WERI-Rb-1 (cell line): ENCODE results near the gene CD47.

Source experiments
- DNase-seq: peaks from one replicate; pipeline ENCODE4 v3.0.0-alpha.2; 2020
- H3K27ac ChIP-seq: fragments of 250-450 bp; sonication (Bioruptor Pico); 2 replicates; pipeline ENCODE4 v1.5.1; 2020; ENCODE audit warnings: mild to moderate bottlenecking, moderate library complexity
- H3K27me3 ChIP-seq: fragments of 250-450 bp; sonication (Bioruptor Pico); 2 replicates; pipeline ENCODE4 v1.5.1; 2021; ENCODE audit warnings: mild to moderate bottlenecking, low read depth, moderate library complexity; ENCODE audit not compliant: insufficient read depth, severe bottlenecking
- H3K36me3 ChIP-seq: fragments of 250-450 bp; sonication (Bioruptor Pico); 2 replicates; pipeline ENCODE4 v1.5.1; 2020; ENCODE audit warnings: mild to moderate bottlenecking, moderate library complexity
- H3K4me3 ChIP-seq: 2 replicates; pipeline ENCODE4 v1.5.1; 2011; ENCODE audit warnings: low read depth, mild to moderate bottlenecking, control low read depth, low read length
- H3K9me3 ChIP-seq: fragments of 250-450 bp; sonication (Bioruptor Pico); 2 replicates; pipeline ENCODE4 v1.5.1; 2021; ENCODE audit warnings: mild to moderate bottlenecking, moderate library complexity; ENCODE audit not compliant: severe bottlenecking
- TF ChIP-seq, protein P1 (sequence below): IDR thresholded peaks from 2 replicates; pipeline ENCODE4 v1.5.1; 2011; ENCODE audit warnings: low read depth, mild to moderate bottlenecking, control low read depth, inconsistent platforms, low read length

CD47 gene

DNA sequence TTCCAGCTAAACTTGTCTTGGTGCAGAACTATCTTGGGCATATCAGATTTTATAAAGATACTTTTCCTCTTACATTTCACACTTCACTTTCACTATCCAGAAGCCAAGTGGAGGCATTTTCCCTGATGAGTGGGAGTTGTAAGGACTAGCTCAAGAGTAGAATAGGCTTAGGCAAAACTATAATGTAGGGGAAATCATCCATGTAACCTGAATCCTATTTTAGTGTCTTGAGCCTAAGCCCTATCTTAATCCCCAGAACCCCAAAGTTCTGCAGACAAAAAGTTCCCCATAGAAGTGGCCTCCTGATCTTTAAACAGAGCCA is 42.2 kb upstream of the CD47 start:
- Histone ChIP-seq H3K36me3 (no peaks in the 10 kb centered on the region), H3K27ac (no peak overlapping the region), H3K27me3 (no peaks in the 10 kb centered on the region), H3K4me3 (no peak overlapping the region), H3K9me3 (no peaks in the 10 kb centered on the region)
- TF ChIP-seq, protein P1, sequence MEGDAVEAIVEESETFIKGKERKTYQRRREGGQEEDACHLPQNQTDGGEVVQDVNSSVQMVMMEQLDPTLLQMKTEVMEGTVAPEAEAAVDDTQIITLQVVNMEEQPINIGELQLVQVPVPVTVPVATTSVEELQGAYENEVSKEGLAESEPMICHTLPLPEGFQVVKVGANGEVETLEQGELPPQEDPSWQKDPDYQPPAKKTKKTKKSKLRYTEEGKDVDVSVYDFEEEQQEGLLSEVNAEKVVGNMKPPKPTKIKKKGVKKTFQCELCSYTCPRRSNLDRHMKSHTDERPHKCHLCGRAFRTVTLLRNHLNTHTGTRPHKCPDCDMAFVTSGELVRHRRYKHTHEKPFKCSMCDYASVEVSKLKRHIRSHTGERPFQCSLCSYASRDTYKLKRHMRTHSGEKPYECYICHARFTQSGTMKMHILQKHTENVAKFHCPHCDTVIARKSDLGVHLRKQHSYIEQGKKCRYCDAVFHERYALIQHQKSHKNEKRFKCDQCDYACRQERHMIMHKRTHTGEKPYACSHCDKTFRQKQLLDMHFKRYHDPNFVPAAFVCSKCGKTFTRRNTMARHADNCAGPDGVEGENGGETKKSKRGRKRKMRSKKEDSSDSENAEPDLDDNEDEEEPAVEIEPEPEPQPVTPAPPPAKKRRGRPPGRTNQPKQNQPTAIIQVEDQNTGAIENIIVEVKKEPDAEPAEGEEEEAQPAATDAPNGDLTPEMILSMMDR: no peak
- DNase-seq: no peak

DNA sequence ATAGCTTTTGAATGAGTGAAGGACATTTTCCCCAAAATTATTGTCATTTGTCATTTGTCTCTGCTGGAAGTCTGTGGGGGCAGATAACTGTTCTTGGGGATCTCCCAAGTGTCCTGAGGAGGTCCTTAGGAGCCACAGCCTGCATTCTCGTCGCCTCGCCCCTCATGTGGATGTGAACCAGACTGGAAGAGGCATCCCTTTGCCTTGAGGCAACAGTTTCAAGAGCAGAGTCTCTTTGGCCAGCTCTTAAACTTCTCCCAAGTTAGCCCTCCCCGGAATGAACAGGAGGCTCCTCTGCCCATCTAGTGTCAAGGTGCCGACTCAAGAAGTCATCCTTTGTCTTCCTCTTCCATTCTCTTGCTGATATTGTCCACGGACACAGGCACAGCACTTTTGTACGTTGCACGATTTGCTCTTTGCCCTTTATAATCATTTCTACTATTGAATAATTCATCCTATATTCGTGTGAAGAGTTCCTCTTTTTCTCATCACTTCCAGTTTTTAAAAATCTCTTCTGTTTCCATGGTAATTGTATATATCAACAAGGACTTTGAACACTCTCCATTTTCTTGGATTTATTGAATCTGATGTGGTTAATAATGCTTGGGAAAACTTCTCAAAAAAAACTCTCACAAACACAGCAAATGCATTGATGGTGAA is 40.8 kb upstream of the CD47 start:
- Histone ChIP-seq H3K27ac (no peak overlapping the region), H3K4me3 (no peak overlapping the region), H3K9me3 (no peaks in the 10 kb centered on the region), H3K27me3 (no peaks in the 10 kb centered on the region), H3K36me3 (no peaks in the 10 kb centered on the region)
- no peak for DNase-seq
- TF ChIP-seq, protein P1: no peak

DNA sequence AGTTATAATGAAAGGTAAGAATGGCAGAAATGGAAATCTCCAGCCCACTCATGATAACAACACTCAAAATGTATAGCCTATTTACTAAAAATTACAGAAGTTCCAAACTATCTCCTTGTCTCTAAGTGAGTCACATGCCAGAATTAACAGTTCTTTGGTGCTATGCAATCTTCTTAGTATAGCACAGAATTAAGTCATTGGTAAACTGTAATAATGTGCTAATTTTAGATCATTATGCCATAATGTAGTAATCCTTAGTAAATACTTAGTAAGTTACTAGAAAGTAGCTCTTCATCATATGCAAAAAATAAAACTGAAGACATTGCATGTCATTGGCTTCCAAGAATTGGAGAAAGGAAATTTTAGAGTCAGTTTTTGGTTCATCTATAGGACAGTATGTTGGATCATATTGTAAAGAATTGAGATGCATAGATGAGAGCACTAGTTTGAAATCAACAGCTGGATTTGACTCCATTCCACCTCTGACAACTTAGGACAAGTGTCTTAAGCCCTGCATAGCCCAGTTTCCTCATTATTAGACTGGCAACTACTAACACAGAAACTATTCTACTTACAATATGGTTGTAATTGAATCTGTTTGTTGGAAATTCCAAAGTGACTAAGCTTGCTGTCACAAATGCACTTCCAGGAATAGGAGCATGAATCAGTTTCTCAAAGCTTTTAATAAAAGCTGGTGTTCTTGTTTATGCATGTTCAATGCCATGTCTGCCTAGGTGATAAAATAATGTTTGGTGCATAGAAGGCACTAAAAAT is 40.1 kb upstream of the CD47 start:
- no peaks in the 10 kb centered on the region for H3K9me3 ChIP-seq
- H3K27me3 ChIP-seq: no peaks in the 10 kb centered on the region
- TF ChIP-seq, protein P1: no peak
- no peaks in the 10 kb centered on the region for H3K36me3 ChIP-seq
- no peak overlapping the region for H3K4me3 ChIP-seq
- no peak overlapping the region for H3K27ac ChIP-seq
- DNase-seq: no peak

GRCh38 chr3:108130236-108130635 is 39.4 kb upstream of the CD47 start:
- H3K36me3 ChIP-seq: no peaks in the 10 kb centered on the region
- TF ChIP-seq, protein P1: no peak
- H3K27me3 ChIP-seq: no peaks in the 10 kb centered on the region
- H3K27ac ChIP-seq: no peak overlapping the region
- H3K4me3 ChIP-seq: no peak overlapping the region
- no peaks in the 10 kb centered on the region for H3K9me3 ChIP-seq
- no peak for DNase-seq

DNA sequence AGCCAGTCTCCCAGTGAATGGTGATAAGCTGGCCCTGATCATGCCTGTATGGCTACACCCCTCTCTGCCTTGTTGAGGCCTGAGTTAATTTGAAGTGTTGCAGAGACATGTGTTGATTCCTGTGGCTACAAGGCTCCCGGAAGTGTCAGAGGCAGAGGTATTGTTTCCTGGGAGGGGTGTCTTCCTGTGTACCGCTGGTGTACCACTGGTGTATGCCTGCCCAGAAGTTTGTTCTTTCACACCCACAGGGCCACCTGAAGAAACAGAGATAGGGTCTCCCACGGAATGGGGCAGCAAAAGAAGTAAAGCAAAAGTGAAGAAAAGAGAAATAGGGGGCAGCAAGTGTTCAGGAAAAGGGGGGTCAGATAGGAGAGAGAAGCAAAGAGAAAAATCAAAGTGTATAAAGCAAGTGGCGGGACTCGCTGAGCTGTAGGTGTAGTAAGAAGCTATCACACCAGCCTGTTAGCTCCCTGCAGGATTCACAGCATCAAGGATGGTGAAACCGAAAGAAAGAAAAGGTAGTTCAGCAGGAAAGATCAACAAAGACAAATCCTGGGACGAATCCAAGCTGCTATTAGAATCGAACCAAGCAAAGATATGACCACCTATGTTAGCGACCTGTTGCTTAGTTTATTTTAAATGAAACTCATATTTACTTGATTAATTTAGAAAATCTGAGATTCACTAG is 36.6 kb upstream of the CD47 start:
- Histone ChIP-seq H3K36me3 (no peaks in the 10 kb centered on the region), H3K27ac (no peak overlapping the region)
- DNase-seq: no peak

More for the DNA sequence above, 36.6 kb upstream of the CD47 start:
- TF ChIP-seq, protein P1: no peak
- no peaks in the 10 kb centered on the region for H3K27me3 ChIP-seq
- no peak overlapping the region for H3K4me3 ChIP-seq
- H3K9me3 ChIP-seq: no peaks in the 10 kb centered on the region
